SK-N-SH (cell line): Measurements from ENCODE around the gene PPIL1. TPM values are rescaled to one million over a fixed set of nuclear protein-coding genes. Genes with fewer than 3 reads are reported as not detected.

Source experiments
- CTCF ChIA-PET: fragments of 300-600, 350-600 bp; formaldehyde crosslinking; extraction: SDS; loops from one replicate; lab custom pipeline; 2021; lab: Yijun Ruan, JAX
- POLR2A ChIA-PET: fragments of 350-600 bp; sonication (Branson Sonifier 250); formaldehyde crosslinking; extraction: SDS; loops from one replicate; lab custom pipeline; 2020; ENCODE audit warnings: antibody characterized with exemption, inconsistent platforms; lab: Yijun Ruan, JAX
- DNase-seq: peaks from one replicate; pipeline ENCODE4 v3.0.0; 2012
- H2AFZ ChIP-seq: fragments of 200-600 bp; sonication (generic); 2 replicates; pipeline ENCODE4 v1.8.1; 2016; ENCODE audit warnings: antibody characterized with exemption, mild to moderate bottlenecking, low read depth
- H3F3A ChIP-seq: fragments of 200-600 bp; sonication (generic); replicated peaks from 2 replicates; pipeline ENCODE3; 2016; ENCODE audit warnings: antibody characterized with exemption, mild to moderate bottlenecking; ENCODE audit not compliant: insufficient read depth
- H3K27ac ChIP-seq, 2 experiments: fragments of 200-500 bp in 1 of 2; fragments of 200-600 bp in 1 of 2; sonication (Bioruptor generic) in 1 of 2; sonication (generic), shearing (Covaris generic) in 1 of 2; 2 replicates each; pipeline versions ENCODE4 v1.5.1 to v1.6.1; 2014 to 2016; ENCODE audit warnings: low read depth in 2 of 2, inconsistent platforms in 1 of 2, low read length in 1 of 2, mild to moderate bottlenecking in 1 of 2, mixed read lengths in 1 of 2
- H3K27me3 ChIP-seq: fragments of 200-600 bp; sonication (generic), shearing (Covaris generic); 2 replicates; pipeline ENCODE4 v1.6.1; 2016; ENCODE audit warnings: mixed run types; ENCODE audit not compliant: insufficient read depth
- H3K36me3 ChIP-seq, 2 experiments: fragments of 200-500 bp in 1 of 2; fragments of 200-600 bp in 1 of 2; sonication (Bioruptor generic) in 1 of 2; sonication (generic) in 1 of 2; replicated peaks in 1 of 2; 2 replicates each; pipeline versions ENCODE3 to v1.5.1; 2014 to 2016; ENCODE audit warnings: low read length in 1 of 2, mild to moderate bottlenecking in 1 of 2; ENCODE audit not compliant: insufficient read depth in 2 of 2, control insufficient read depth in 1 of 2
- H3K4me1 ChIP-seq, 2 experiments: fragments of 200-500 bp in 1 of 2; fragments of 200-600 bp in 1 of 2; sonication (Bioruptor generic) in 1 of 2; sonication (generic), shearing (Covaris generic) in 1 of 2; 2 replicates each; pipeline versions ENCODE4 v1.5.1 to v1.6.1; 2014 to 2016; ENCODE audit warnings: low read depth in 1 of 2, low read length in 1 of 2, mixed run types in 1 of 2; ENCODE audit not compliant: insufficient read depth in 2 of 2, control insufficient read depth in 1 of 2
- H3K4me2 ChIP-seq: fragments of 200-600 bp; sonication (generic), shearing (Covaris generic); 2 replicates; pipeline ENCODE4 v1.6.1; 2017; ENCODE audit warnings: mixed run types
- H3K4me3 ChIP-seq, 2 experiments: fragments of 200-500 bp in 1 of 2; fragments of 200-600 bp in 1 of 2; sonication (Bioruptor generic) in 1 of 2; sonication (generic), shearing (Covaris generic) in 1 of 2; 2 replicates each; pipeline versions ENCODE4 v1.5.1 to v1.8.1; 2014 to 2016; ENCODE audit warnings: low read depth in 2 of 2, inconsistent platforms in 1 of 2, low read length in 1 of 2, mild to moderate bottlenecking in 1 of 2, mixed read lengths in 1 of 2, moderate library complexity in 1 of 2
- H3K79me2 ChIP-seq: fragments of 200-600 bp; sonication (generic); 2 replicates; pipeline ENCODE4 v1.8.1; 2017; ENCODE audit warnings: mild to moderate bottlenecking; ENCODE audit not compliant: insufficient read depth
- H3K9ac ChIP-seq: fragments of 200-600 bp; sonication (generic); 2 replicates; pipeline ENCODE4 v1.6.1; 2017; ENCODE audit warnings: mixed run types
- H3K9me2 ChIP-seq: fragments of 200-600 bp; sonication (generic); 2 replicates; pipeline ENCODE4 v1.6.1; 2017; ENCODE audit warnings: mixed run types
- H3K9me3 ChIP-seq: fragments of 200-600 bp; sonication (generic); 2 replicates; pipeline ENCODE4 v1.6.1; 2017; ENCODE audit warnings: mixed run types, mild to moderate bottlenecking, moderate library complexity
- H4K20me1 ChIP-seq: fragments of 200-600 bp; sonication (generic); 2 replicates; pipeline ENCODE4 v1.6.1; 2017; ENCODE audit warnings: mild to moderate bottlenecking, mixed run types; ENCODE audit not compliant: insufficient read depth
- CHD2 ChIP-seq: fragments of 150-350 bp; IDR thresholded peaks from 2 replicates; pipeline ENCODE4 v1.6.1; 2018; ENCODE audit warnings: low read length; ENCODE audit not compliant: partially characterized antibody
- CTCF ChIP-seq: fragments of 200-600 bp; sonication (generic); IDR thresholded peaks from 2 replicates; pipeline ENCODE4 v1.6.1; 2017; ENCODE audit warnings: antibody characterized with exemption, mild to moderate bottlenecking, moderate library complexity
- ELF1 ChIP-seq: IDR thresholded peaks from 2 replicates; pipeline ENCODE4 v1.4.0; 2012
- FOXM1 ChIP-seq: IDR thresholded peaks from 2 replicates; pipeline ENCODE4 v1.4.0; 2012; ENCODE audit warnings: low read depth, mild to moderate bottlenecking
- GABPA ChIP-seq: IDR thresholded peaks from 2 replicates; pipeline ENCODE4 v1.4.0; 2012; ENCODE audit warnings: low read depth, mild to moderate bottlenecking
- GATA2 ChIP-seq: sonication (generic); formaldehyde crosslinking; IDR thresholded peaks from 2 replicates; pipeline ENCODE4 v1.5.0; 2020; ENCODE audit warnings: mild to moderate bottlenecking, missing genetic modification reagents
- MAX ChIP-seq: IDR thresholded peaks from 2 replicates; pipeline ENCODE4 v1.4.0; 2012; ENCODE audit warnings: low read depth
- MEF2A ChIP-seq: IDR thresholded peaks from 2 replicates; pipeline ENCODE4 v1.4.0; 2012; ENCODE audit warnings: low read depth, borderline replicate concordance
- NRF1 ChIP-seq: IDR thresholded peaks from 2 replicates; pipeline ENCODE4 v1.6.1; 2012; ENCODE audit warnings: low read depth, mild to moderate bottlenecking, low read length
- RCOR1 ChIP-seq: fragments of 150-350 bp; IDR thresholded peaks from 2 replicates; pipeline ENCODE4 v1.6.1; 2017; ENCODE audit warnings: antibody characterized with exemption, low read length
- RFX5 ChIP-seq: IDR thresholded peaks from 2 replicates; pipeline ENCODE4 v1.6.1; 2012; ENCODE audit warnings: mild to moderate bottlenecking, improper control_type of control experiment, low read length
- RXRA ChIP-seq: IDR thresholded peaks from 2 replicates; pipeline ENCODE4 v1.4.0; 2012; ENCODE audit warnings: low read depth, mild to moderate bottlenecking, borderline replicate concordance
- TAF1 ChIP-seq: IDR thresholded peaks from 2 replicates; pipeline ENCODE4 v1.6.1; 2012; ENCODE audit warnings: low read depth, mild to moderate bottlenecking, low read length, moderate library complexity, borderline replicate concordance
- TCF12 ChIP-seq: IDR thresholded peaks from 2 replicates; pipeline ENCODE4 v1.4.0; 2012
- TEAD4 ChIP-seq: IDR thresholded peaks from 2 replicates; pipeline ENCODE4 v1.4.0; 2012; ENCODE audit warnings: mild to moderate bottlenecking, borderline replicate concordance; ENCODE audit not compliant: insufficient read depth
- USF2 ChIP-seq: fragments of 150-350 bp; IDR thresholded peaks from 2 replicates; pipeline ENCODE4 v1.6.1; 2017; ENCODE audit warnings: antibody characterized with exemption, low read length, low read depth, borderline replicate concordance
- ZBTB33 ChIP-seq: IDR thresholded peaks from 2 replicates; pipeline ENCODE4 v1.4.0; 2012; ENCODE audit warnings: low read depth, borderline replicate concordance
- WGBS: methylation state at CpG from one replicate; pipeline ENCODE4 v1.1.6; 2017; ENCODE audit warnings: low lambda C conversion rate; 5-methylcytosine and 5-hydroxymethylcytosine counted together
- polyA plus RNA-seq, 3 experiments: library from polyadenylated mRNA; depleted of rRNA; stranded (reverse); fragments of >200 nt; gene quantifications; 2 replicates each; pipeline ENCODE4 v1.2.3, GENCODE V29; 2012

The PPIL1 gene
- polyA plus RNA-seq, 1 of the 3 experiments (the other 2 are of a cell fraction) = 36.6 TPM

DNA sequence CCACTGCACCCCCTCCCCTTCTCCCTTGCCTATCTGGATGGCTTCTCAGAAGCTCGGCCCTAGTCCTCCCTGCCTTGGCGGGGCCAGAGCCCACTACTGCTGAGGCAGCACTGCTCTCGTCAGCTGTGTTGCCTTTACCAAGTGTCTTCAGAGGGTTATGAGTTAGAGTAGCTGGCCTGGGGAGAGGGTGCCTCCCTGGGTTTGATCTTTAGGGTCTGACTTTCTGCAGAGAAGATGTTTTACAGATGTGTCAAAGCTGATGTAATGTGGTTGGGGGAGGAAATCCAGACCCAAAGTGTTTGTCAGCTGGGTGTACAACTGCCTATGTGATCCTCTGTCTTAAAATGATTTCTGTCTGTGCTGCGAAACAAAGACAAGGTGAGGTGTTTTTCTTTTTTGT is 49.5 kb upstream of the PPIL1 start:
- Histone ChIP-seq H3K27ac (no peak overlapping the region), H4K20me1 (no peaks in the 10 kb centered on the region), H3K4me2 (no peak overlapping the region), H3K4me3 (no peak overlapping the region), H3K27me3 (no peaks in the 10 kb centered on the region), H3K36me3 (peaks cover 23 to 44% of the 10 kb centered on the region in 2 experiments), H2AFZ (no peak overlapping the region), H3K79me2 (no peaks in the 10 kb centered on the region), H3F3A (no peaks in the 10 kb centered on the region), H3K9me2 (no peaks in the 10 kb centered on the region), H3K9ac (no peak overlapping the region), H3K4me1 (no peaks in the 10 kb centered on the region; a peak in 1 of 4 replicates), H3K9me3 (no peaks in the 10 kb centered on the region)
- ChIA-PET CTCF (interaction anchor here (1.1 to 1.5 kb wide), 3 partner anchors 13 to 93 kb away, joined by 3 to 6 read pairs (median 3); no protein-coding TSS in a partner anchor), POLR2A (no interaction called here)
- DNase-seq = no peak
- TF ChIP-seq CHD2 (no peak), CTCF (no peak), RCOR1 (no peak), ELF1 (no peak), GABPA (no peak), RXRA (no peak), USF2 (no peak), TEAD4 (no peak), MAX (no peak), MEF2A (no peak), NRF1 (no peak), RFX5 (no peak), GATA2 (CRISPR knock-in tag) (no peak), FOXM1 (no peak), ZBTB33 (no peak), TAF1 (no peak), TCF12 (no peak)
- WGBS = 91% methylated on average over 4 of the region's 4 CpGs
